HCT116 (cell line): Measurements from ENCODE around the gene DBN1. TPM values are rescaled to one million over a fixed set of nuclear protein-coding genes. Genes with fewer than 3 reads are reported as not detected.
A peak's percentile ranks its signal among the peaks of the same experiment; 100 is the strongest.

ENCODE experiments used
- ATAC-seq: fragments of 200-7000 bp; cut with Tn5 transposase; 2 replicates; pipeline ENCODE4 v1.9.1; 2020; ENCODE audit warnings: mild to moderate bottlenecking, moderate library complexity
- BruUV-seq: library from RNA; stranded (reverse); fragments of 400-500 nt; replicated peaks from 2 replicates; lab custom pipeline; 2021; lab: Mats Ljungman, UMichigan
- CTCF ChIA-PET: fragments of 300-600 bp; sonication (Branson Sonifier 250); formaldehyde crosslinking; loops from one replicate; lab custom pipeline; 2021; ENCODE audit warnings: antibody characterized with exemption; lab: Charles Lee
- POLR2A ChIA-PET: fragments of 300-600, 350-600 bp; sonication (Branson Sonifier 250); formaldehyde crosslinking; loops from one replicate; lab custom pipeline; 2021; ENCODE audit warnings: antibody characterized with exemption; lab: Charles Lee
- RAD21 ChIA-PET, 2 experiments: fragments of 300-600 bp; sonication (Branson Sonifier 250); formaldehyde crosslinking; loops; one replicate each; lab custom pipeline; 2023; ENCODE audit warnings: low total read pairs in 2 of 2; ENCODE audit not compliant: uncharacterized antibody in 2 of 2, unreplicated experiment in 2 of 2, low non-redundant PET in 1 of 2; lab: Charles Lee
- DNase-seq: peaks from one replicate; pipeline ENCODE4 v3.0.0-alpha.2; 2010; ENCODE audit warnings: low read depth, low spot score
- H2AFZ ChIP-seq: fragments of 200-600 bp; shearing (Covaris generic), sonication (generic); 2 replicates; pipeline ENCODE4 v1.6.1; 2017; ENCODE audit warnings: low read depth, mixed run types, mixed read lengths, antibody characterized with exemption, low read length; ENCODE audit not compliant: poor library complexity, severe bottlenecking
- H3K27ac ChIP-seq: 2 replicates; pipeline ENCODE4 v1.5.1; 2012; ENCODE audit warnings: low read depth, low read length
- H3K27me3 ChIP-seq: fragments of 200-600 bp; sonication (generic); 2 replicates; pipeline ENCODE4 v1.6.1; 2016; ENCODE audit warnings: mixed run types, low read length, mixed read lengths; ENCODE audit not compliant: insufficient read depth
- H3K36me3 ChIP-seq, 2 experiments: fragments of 200-500 bp in 1 of 2; fragments of 200-600 bp in 1 of 2; sonication (Bioruptor generic) in 1 of 2; sonication (generic) in 1 of 2; 2 replicates each; pipeline versions ENCODE4 v1.5.1 to v1.6.1; 2014 to 2016; ENCODE audit warnings: low read length in 2 of 2, inconsistent platforms in 1 of 2, mixed read lengths in 1 of 2, mixed run types in 1 of 2; ENCODE audit not compliant: insufficient read depth in 2 of 2, control insufficient read depth in 1 of 2
- H3K4me1 ChIP-seq, 2 experiments: fragments of 200-600 bp in 1 of 2; sonication (generic) in 1 of 2; 2 replicates each; pipeline versions ENCODE4 v1.5.1 to v1.6.1; 2012 to 2017; ENCODE audit warnings: low read length in 2 of 2, inconsistent platforms in 1 of 2, mild to moderate bottlenecking in 1 of 2, mixed read lengths in 1 of 2, mixed run types in 1 of 2, moderate library complexity in 1 of 2; ENCODE audit not compliant: insufficient read depth in 2 of 2, control insufficient read depth in 1 of 2
- H3K4me2 ChIP-seq: fragments of 200-600 bp; sonication (generic); 2 replicates; pipeline ENCODE4 v1.6.1; 2017; ENCODE audit warnings: mixed run types, low read length, mixed read lengths
- H3K4me3 ChIP-seq, 2 experiments: fragments of 200-600 bp in 1 of 2; sonication (generic) in 1 of 2; replicated peaks in 1 of 2; 2 replicates each; pipeline ENCODE4 v1.5.1; 2011 to 2016; ENCODE audit warnings: low read length in 2 of 2, control low read depth in 1 of 2, low read depth in 1 of 2, mild to moderate bottlenecking in 1 of 2, mixed read lengths in 1 of 2, mixed run types in 1 of 2
- H3K79me2 ChIP-seq: fragments of 200-600 bp; sonication (generic); 2 replicates; pipeline ENCODE4 v1.6.1; 2017; ENCODE audit warnings: mild to moderate bottlenecking, mixed run types, low read length, moderate library complexity, mixed read lengths; ENCODE audit not compliant: insufficient read depth
- H3K9ac ChIP-seq: fragments of 200-600 bp; sonication (generic); 2 replicates; pipeline ENCODE4 v1.6.1; 2016; ENCODE audit warnings: low read length, mixed read lengths
- H3K9me2 ChIP-seq: fragments of 200-600 bp; sonication (generic), shearing (Covaris generic); 2 replicates; pipeline ENCODE4 v1.6.1; 2017; ENCODE audit warnings: mixed run types, mild to moderate bottlenecking, moderate library complexity; ENCODE audit not compliant: insufficient read depth
- H3K9me3 ChIP-seq, 2 experiments: fragments of 200-500 bp in 1 of 2; fragments of 200-600 bp in 1 of 2; sonication (Bioruptor generic) in 1 of 2; sonication (generic) in 1 of 2; 2 replicates each; pipeline ENCODE4 v1.6.1; 2014 to 2017; ENCODE audit warnings: low read length in 2 of 2, mixed read lengths in 2 of 2, inconsistent platforms in 1 of 2, low read depth in 1 of 2, mild to moderate bottlenecking in 1 of 2, mixed run types in 1 of 2, moderate library complexity in 1 of 2; ENCODE audit not compliant: control insufficient read depth in 1 of 2, insufficient read depth in 1 of 2
- H4K20me1 ChIP-seq: fragments of 200-600 bp; sonication (generic), shearing (Covaris generic); 2 replicates; pipeline ENCODE4 v1.6.1; 2017; ENCODE audit warnings: mixed run types, mild to moderate bottlenecking, moderate library complexity; ENCODE audit not compliant: insufficient read depth
- POLR2AphosphoS5 ChIP-seq: IDR thresholded peaks from 2 replicates; pipeline ENCODE4 v1.6.1; 2011; ENCODE audit warnings: mild to moderate bottlenecking, low read depth, low read length, moderate library complexity
- TCF7L2 ChIP-seq: IDR thresholded peaks from 2 replicates; pipeline ENCODE4 v1.7.0; 2011; ENCODE audit warnings: borderline replicate concordance, inconsistent platforms; ENCODE audit not compliant: insufficient read depth, insufficient read length; ENCODE audit errors: extremely low read depth
- YY1 ChIP-seq: IDR thresholded peaks from 2 replicates; pipeline ENCODE4 v1.6.1; 2011; ENCODE audit warnings: low read length, low read depth, moderate library complexity, mild to moderate bottlenecking; ENCODE audit not compliant: insufficient replicate concordance; ENCODE audit errors: extremely low read depth
- ZFX ChIP-seq: fragments of 450-650 bp; IDR thresholded peaks from 2 replicates; pipeline ENCODE4 v1.6.1; 2017
- intact Hi-C: fragments of 100-400 bp; cut with micrococcal nuclease; formaldehyde crosslinking; loops from 2 replicates; pipeline ENCODE4 v1.10.0; 2022
- total RNA-seq: library from RNA; stranded (reverse); gene quantifications from one replicate; pipeline ENCODE4 v1.2.1, GENCODE V29; 2021; ENCODE audit not compliant: unreplicated experiment
- TF ChIP-seq, protein P1 (sequence below): IDR thresholded peaks from 2 replicates; pipeline ENCODE4 v1.6.1; 2012; ENCODE audit warnings: low read depth
- TF ChIP-seq, protein P2 (sequence below): IDR thresholded peaks from 2 replicates; pipeline ENCODE4 v1.6.1; 2011; ENCODE audit warnings: mild to moderate bottlenecking, low read length, moderate library complexity; ENCODE audit not compliant: insufficient replicate concordance; ENCODE audit errors: extremely low read depth
- TF ChIP-seq, protein P3 (sequence below): IDR thresholded peaks from 2 replicates; pipeline ENCODE4 v1.6.1; 2012
- TF ChIP-seq, protein P4 (sequence below), 3 experiments: fragments of 200-600 bp in 1 of 3; sonication (generic) in 1 of 3; IDR thresholded peaks in 2 of 3; conservative IDR thresholded peaks in 1 of 3; 2 replicates each; pipeline ENCODE4 v1.5.1; 2012 to 2017; ENCODE audit warnings: low read depth in 2 of 3, low read length in 2 of 3, antibody characterized with exemption in 1 of 3, borderline replicate concordance in 1 of 3, control low read depth in 1 of 3, mild to moderate bottlenecking in 1 of 3, mixed read lengths in 1 of 3, mixed run types in 1 of 3, moderate library complexity in 1 of 3; ENCODE audit not compliant: insufficient read depth in 1 of 3

DBN1 gene
- total RNA-seq, 1 experiment from 2014 or later, result 144 TPM

DNA sequence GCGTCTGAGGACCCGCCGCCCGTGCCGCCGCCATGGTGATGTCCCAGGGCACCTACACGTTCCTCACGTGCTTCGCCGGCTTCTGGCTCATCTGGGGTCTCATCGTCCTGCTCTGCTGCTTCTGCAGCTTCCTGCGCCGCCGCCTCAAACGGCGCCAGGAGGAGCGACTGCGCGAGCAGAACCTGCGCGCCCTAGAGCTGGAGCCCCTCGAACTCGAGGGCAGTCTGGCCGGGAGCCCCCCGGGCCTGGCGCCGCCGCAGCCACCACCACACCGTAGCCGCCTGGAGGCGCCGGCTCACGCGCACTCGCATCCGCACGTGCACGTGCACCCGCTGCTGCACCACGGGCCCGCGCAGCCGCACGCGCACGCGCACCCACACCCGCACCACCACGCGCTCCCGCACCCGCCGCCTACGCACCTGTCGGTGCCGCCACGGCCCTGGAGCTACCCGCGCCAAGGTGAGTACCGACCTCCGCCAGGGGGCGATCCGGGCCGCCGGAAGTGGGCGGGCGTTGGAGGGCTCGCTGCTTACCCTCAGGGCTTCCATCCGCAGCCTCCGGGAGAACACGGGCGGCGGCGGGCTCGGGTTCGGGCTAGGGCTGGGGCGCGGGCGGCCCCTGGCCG is 18.3 kb downstream of the DBN1 start:
- no peaks in the 10 kb centered on the region for H3K9me2 ChIP-seq
- RAD21 ChIA-PET, result interaction anchor here (0.7 to 0.9 kb wide), 3 partner anchors 29 to 148 kb away, joined by 3 to 4 read pairs (median 3); partner anchors contain the start of gene GRK6 (in 1 of the 2)
- POLR2A ChIA-PET, result interaction anchor here (0.7 to 2.3 kb wide), 8 partner anchors 9 to 104 kb away, joined by 3 to 7 read pairs (median 5); partner anchors contain the start of genes GRK6, LMAN2, PDLIM7 and PRR7
- peaks cover 0 to 11% of the 10 kb centered on the region in 2 experiments; a peak in 1 of 4 replicates for H3K36me3 ChIP-seq
- DNase-seq (peak; percentile 76), ATAC-seq (peak; percentile 60)
- peak overlapping the region; percentile 96 for H3K27ac ChIP-seq
- H3K27me3 ChIP-seq, result no peaks in the 10 kb centered on the region
- TF ChIP-seq POLR2AphosphoS5 (peak; percentile 61), ZFX (peak; percentile 70; the same call in 1 of the 2 replicates), YY1 (peak; percentile 71), TCF7L2 (peak; percentile 52)
- TF ChIP-seq, protein P1, sequence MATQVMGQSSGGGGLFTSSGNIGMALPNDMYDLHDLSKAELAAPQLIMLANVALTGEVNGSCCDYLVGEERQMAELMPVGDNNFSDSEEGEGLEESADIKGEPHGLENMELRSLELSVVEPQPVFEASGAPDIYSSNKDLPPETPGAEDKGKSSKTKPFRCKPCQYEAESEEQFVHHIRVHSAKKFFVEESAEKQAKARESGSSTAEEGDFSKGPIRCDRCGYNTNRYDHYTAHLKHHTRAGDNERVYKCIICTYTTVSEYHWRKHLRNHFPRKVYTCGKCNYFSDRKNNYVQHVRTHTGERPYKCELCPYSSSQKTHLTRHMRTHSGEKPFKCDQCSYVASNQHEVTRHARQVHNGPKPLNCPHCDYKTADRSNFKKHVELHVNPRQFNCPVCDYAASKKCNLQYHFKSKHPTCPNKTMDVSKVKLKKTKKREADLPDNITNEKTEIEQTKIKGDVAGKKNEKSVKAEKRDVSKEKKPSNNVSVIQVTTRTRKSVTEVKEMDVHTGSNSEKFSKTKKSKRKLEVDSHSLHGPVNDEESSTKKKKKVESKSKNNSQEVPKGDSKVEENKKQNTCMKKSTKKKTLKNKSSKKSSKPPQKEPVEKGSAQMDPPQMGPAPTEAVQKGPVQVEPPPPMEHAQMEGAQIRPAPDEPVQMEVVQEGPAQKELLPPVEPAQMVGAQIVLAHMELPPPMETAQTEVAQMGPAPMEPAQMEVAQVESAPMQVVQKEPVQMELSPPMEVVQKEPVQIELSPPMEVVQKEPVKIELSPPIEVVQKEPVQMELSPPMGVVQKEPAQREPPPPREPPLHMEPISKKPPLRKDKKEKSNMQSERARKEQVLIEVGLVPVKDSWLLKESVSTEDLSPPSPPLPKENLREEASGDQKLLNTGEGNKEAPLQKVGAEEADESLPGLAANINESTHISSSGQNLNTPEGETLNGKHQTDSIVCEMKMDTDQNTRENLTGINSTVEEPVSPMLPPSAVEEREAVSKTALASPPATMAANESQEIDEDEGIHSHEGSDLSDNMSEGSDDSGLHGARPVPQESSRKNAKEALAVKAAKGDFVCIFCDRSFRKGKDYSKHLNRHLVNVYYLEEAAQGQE, result no peak
- TF ChIP-seq, protein P2, sequence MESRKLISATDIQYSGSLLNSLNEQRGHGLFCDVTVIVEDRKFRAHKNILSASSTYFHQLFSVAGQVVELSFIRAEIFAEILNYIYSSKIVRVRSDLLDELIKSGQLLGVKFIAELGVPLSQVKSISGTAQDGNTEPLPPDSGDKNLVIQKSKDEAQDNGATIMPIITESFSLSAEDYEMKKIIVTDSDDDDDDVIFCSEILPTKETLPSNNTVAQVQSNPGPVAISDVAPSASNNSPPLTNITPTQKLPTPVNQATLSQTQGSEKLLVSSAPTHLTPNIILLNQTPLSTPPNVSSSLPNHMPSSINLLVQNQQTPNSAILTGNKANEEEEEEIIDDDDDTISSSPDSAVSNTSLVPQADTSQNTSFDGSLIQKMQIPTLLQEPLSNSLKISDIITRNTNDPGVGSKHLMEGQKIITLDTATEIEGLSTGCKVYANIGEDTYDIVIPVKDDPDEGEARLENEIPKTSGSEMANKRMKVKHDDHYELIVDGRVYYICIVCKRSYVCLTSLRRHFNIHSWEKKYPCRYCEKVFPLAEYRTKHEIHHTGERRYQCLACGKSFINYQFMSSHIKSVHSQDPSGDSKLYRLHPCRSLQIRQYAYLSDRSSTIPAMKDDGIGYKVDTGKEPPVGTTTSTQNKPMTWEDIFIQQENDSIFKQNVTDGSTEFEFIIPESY, result peak; percentile 52
- TF ChIP-seq, protein P3, sequence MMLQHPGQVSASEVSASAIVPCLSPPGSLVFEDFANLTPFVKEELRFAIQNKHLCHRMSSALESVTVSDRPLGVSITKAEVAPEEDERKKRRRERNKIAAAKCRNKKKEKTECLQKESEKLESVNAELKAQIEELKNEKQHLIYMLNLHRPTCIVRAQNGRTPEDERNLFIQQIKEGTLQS, result no peak
- TF ChIP-seq, protein P4, sequence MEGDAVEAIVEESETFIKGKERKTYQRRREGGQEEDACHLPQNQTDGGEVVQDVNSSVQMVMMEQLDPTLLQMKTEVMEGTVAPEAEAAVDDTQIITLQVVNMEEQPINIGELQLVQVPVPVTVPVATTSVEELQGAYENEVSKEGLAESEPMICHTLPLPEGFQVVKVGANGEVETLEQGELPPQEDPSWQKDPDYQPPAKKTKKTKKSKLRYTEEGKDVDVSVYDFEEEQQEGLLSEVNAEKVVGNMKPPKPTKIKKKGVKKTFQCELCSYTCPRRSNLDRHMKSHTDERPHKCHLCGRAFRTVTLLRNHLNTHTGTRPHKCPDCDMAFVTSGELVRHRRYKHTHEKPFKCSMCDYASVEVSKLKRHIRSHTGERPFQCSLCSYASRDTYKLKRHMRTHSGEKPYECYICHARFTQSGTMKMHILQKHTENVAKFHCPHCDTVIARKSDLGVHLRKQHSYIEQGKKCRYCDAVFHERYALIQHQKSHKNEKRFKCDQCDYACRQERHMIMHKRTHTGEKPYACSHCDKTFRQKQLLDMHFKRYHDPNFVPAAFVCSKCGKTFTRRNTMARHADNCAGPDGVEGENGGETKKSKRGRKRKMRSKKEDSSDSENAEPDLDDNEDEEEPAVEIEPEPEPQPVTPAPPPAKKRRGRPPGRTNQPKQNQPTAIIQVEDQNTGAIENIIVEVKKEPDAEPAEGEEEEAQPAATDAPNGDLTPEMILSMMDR (IDR thresholded peaks at IDR 0.05 in 2 of 3, conservative IDR thresholded peaks at IDR 0.05 in 1 of 3; ENCODE audit: borderline replicate concordance in 1 of 3, insufficient read depth in 1 of 3, low read depth in 2 of 3, low read length in 2 of 3), result peak in 2 of 3 experiments; percentile 68 to 78; a peak in 4 of 6 replicates
- H3K9ac ChIP-seq, result peak overlapping the region; percentile 92
- peaks cover 18 to 53% of the 10 kb centered on the region in 2 experiments; a peak in 3 of 4 replicates for H3K4me1 ChIP-seq
- no TSS peak for BruUV-seq
- CTCF ChIA-PET, result interaction anchor here (0.6 to 6.8 kb wide), 21 partner anchors 10 to 341 kb away, joined by 3 to 85 read pairs (median 6); partner anchors contain the start of genes GRK6, LMAN2, PDLIM7 and PFN3
- peak overlapping the region; percentile 68 to 76 for H3K4me3 ChIP-seq
- H3K79me2 ChIP-seq, result peaks cover 13% of the 10 kb centered on the region
- intact Hi-C loops, result loop anchor here (1.0 kb wide), 1 partner anchor 51 kb away; no protein-coding TSS in a partner anchor
- no peak overlapping the region for H2AFZ ChIP-seq
- peak overlapping the region; percentile 96 for H3K4me2 ChIP-seq
- H4K20me1 ChIP-seq, result no peaks in the 10 kb centered on the region
- no peaks in the 10 kb centered on the region for H3K9me3 ChIP-seq
